ENCODE results near the gene GOPC. TPM values are rescaled to one million over a fixed set of nuclear protein-coding genes. Genes with fewer than 3 reads are reported as not detected.

Gene GOPC
- total and polyA plus RNA-seq, 2 of the 4 experiments (the other 2 are of a cell fraction): 23.4 to 23.8 TPM

GRCh38 chr6:117573006-117573680, 29.2 kb downstream of the GOPC start:
- POLR2A ChIA-PET (ENCODE audit: unreplicated experiment): no interaction called here

More at GRCh38 chr6:117573006-117573680, 29.2 kb downstream of the GOPC start:
- Histone ChIP-seq H3K9ac (ENCODE audit: low read depth, low read length) (no peak overlapping the region), H3K14ac (replicated peaks; ENCODE audit: low read depth, low read length) (no peak overlapping the region), H4K91ac (ENCODE audit: insufficient read depth, low read depth, low read length) (no peak overlapping the region), H3K9me1 (ENCODE audit: insufficient read depth, low read length) (no peaks in the 10 kb centered on the region), H2BK120ac (ENCODE audit: low read depth, low read length) (no peak overlapping the region), H3K27me3 (ENCODE audit: control insufficient read depth, insufficient read depth, low read length) (no peaks in the 10 kb centered on the region), H3K9me3 (ENCODE audit: control insufficient read depth, insufficient read depth, low read length) (no peaks in the 10 kb centered on the region), H2AK5ac (ENCODE audit: low read depth, low read length) (no peak overlapping the region), H3K4ac (ENCODE audit: low read depth, low read length) (no peak overlapping the region), H3K18ac (ENCODE audit: low read depth, low read length) (no peak overlapping the region), H3K4me3 (ENCODE audit: insufficient read depth, low read depth, low read length) (no peak overlapping the region), H4K20me1 (ENCODE audit: insufficient read depth, low read length) (no peaks in the 10 kb centered on the region), H3K79me1 (ENCODE audit: low read depth in 1 of 2, low read length in 2 of 2) (peaks cover 0 to 7% of the 10 kb centered on the region in 2 experiments; a peak in 2 of 4 replicates), H2BK15ac (ENCODE audit: low read depth, low read length) (no peak overlapping the region), H2AK9ac (replicated peaks; ENCODE audit: low read depth, low read length, poor library complexity) (no peak overlapping the region), H3K23ac (ENCODE audit: low read depth, low read length) (no peak overlapping the region), H4K5ac (ENCODE audit: low read depth, low read length) (no peak overlapping the region), H2AFZ (replicated peaks; ENCODE audit: low read length, poor library complexity) (no peak overlapping the region), H3K4me2 (ENCODE audit: low read depth, low read length) (no peak overlapping the region), H2BK20ac (ENCODE audit: low read depth, low read length) (no peak overlapping the region), H3K56ac (ENCODE audit: extremely low read depth, insufficient read depth, low read length) (no peak overlapping the region), H3K27ac (ENCODE audit: insufficient read depth, low read length) (no peak overlapping the region), H3K36me3 (ENCODE audit: control insufficient read depth, insufficient read depth, low read length) (peaks cover 9% of the 10 kb centered on the region), H3K4me1 (ENCODE audit: control insufficient read depth, insufficient read depth, low read length) (no peaks in the 10 kb centered on the region), H2BK5ac (ENCODE audit: low read depth, low read length, poor library complexity, severe bottlenecking) (no peak overlapping the region), H4K8ac (ENCODE audit: low read depth in 2 of 2, low read length in 2 of 2) (no peak overlapping the region)
- in situ Hi-C loops (cut with MboI; ENCODE audit: low sequenced_read_pairs) (no loop called here), dilution Hi-C loops (cut with HindIII; ENCODE audit: low sequenced_read_pairs, unreplicated experiment) (no loop called here), intact Hi-C loops (cut with micrococcal nuclease) (no loop called here)
- 83% methylated on average over 1 of the region's 5 CpGs; no CpG with 5 or more reads in 1 of the 2 experiments for WGBS, 2 experiments (ENCODE audit: extremely low coverage in 2 of 2, insufficient read length in 1 of 2)
- TF ChIP-seq MAZ (IDR thresholded peaks at IDR 0.05; ENCODE audit: borderline replicate concordance, low read depth, low read length) (no peak), MXI1 (IDR thresholded peaks at IDR 0.05; ENCODE audit: borderline replicate concordance, low read depth, low read length) (no peak), RAD21 (IDR thresholded peaks at IDR 0.05; ENCODE audit: low read length) (no peak), USF2 (IDR thresholded peaks at IDR 0.05; ENCODE audit: low read depth, low read length) (no peak), POLR2A (IDR thresholded peaks at IDR 0.05; ENCODE audit: low read depth, low read length) (no peak), MAFK (IDR thresholded peaks at IDR 0.05; ENCODE audit: low read depth, low read length) (no peak), ELK1 (IDR thresholded peaks at IDR 0.05; ENCODE audit: borderline replicate concordance, low read depth, low read length) (no peak)
- ATAC-seq (ENCODE audit: low read depth) (no peak), DNase-seq (no peak)
- no TSS peak for BruUV-seq (replicated peaks)
- CTCF ChIA-PET: no interaction called here
